ENCODE measurements around the gene INPP4B. TPM values are rescaled to one million over a fixed set of nuclear protein-coding genes. Genes with fewer than 3 reads are reported as not detected.

Gene INPP4B
- total RNA-seq, 1 donor, result 54.2 TPM

DNA sequence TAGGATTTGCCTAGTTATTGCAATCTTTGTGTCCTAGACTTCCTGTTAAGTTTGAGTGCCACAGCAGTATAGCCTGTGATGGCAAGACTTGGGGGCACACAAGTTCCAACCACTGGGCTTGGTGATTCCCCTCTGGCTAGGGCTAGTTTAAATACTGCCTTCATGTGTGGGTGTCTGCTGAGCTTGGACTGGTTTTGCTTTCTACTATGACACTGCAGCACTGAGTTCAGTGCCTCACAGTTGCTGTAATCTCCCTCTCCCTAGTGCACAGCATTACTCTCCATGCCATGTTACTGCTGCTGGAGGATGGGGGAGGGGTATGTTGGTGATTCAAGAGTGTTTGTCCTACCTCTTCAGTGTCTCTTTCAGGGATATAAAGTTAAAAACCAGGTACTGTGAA is 830.1 kb downstream of the INPP4B start:
- TF ChIP-seq, protein P1, sequence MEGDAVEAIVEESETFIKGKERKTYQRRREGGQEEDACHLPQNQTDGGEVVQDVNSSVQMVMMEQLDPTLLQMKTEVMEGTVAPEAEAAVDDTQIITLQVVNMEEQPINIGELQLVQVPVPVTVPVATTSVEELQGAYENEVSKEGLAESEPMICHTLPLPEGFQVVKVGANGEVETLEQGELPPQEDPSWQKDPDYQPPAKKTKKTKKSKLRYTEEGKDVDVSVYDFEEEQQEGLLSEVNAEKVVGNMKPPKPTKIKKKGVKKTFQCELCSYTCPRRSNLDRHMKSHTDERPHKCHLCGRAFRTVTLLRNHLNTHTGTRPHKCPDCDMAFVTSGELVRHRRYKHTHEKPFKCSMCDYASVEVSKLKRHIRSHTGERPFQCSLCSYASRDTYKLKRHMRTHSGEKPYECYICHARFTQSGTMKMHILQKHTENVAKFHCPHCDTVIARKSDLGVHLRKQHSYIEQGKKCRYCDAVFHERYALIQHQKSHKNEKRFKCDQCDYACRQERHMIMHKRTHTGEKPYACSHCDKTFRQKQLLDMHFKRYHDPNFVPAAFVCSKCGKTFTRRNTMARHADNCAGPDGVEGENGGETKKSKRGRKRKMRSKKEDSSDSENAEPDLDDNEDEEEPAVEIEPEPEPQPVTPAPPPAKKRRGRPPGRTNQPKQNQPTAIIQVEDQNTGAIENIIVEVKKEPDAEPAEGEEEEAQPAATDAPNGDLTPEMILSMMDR (IDR thresholded peaks at IDR 0.05; ENCODE audit: insufficient read depth, low read length), result no peak
- H3K4me3 ChIP-seq (ENCODE audit: low read depth, low read length), result no peak overlapping the region
- DNase-seq (ENCODE audit: low read depth), result no peak

DNA sequence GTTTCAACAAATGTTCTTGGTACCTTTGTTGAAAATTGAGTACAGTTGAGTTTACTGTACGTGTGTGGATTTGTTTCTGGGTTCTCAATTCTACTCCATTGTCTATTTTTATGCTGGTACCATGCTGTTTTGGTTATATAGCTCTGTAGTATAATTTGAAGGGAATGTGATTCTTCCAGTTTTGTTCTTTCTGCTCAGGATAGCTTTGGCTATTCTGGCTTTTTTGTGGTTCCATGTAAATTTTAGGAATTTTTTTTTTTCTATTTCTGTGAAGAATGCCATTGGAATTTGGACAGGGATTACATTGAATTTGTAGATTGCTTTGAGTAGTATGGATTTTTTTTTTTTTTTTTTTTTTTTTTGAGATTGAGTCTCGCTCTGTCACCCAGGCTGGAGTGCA is 836.4 kb downstream of the INPP4B start:
- DNase-seq (ENCODE audit: low read depth), result no peak
- TF ChIP-seq, protein P1 (IDR thresholded peaks at IDR 0.05; ENCODE audit: insufficient read depth, low read length), result no peak

DNA sequence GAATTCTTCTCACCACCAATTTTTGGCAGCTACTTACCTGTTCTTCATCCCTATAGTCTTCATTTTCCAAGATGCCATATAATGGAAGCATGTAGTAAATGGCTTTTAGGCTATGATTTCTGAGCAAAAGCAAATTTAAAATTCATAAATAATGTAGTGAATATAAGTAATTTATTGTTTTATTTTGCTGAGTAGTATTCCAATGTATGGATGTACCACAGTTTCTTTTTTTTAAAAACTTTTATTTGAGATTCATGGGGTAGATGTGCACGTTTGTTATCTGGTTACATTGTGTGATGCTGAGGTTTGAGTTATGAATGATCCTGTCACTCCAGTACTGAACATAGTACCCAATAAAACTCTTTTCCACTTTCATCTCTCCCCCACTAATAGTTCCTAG is 840.6 kb downstream of the INPP4B start:
- TF ChIP-seq, protein P1 (IDR thresholded peaks at IDR 0.05; ENCODE audit: insufficient read depth, low read length), result no peak
- DNase-seq (ENCODE audit: low read depth), result no peak
- no peak overlapping the region for H3K4me3 ChIP-seq (ENCODE audit: low read depth, low read length)

More for the DNA sequence above, 836.4 kb downstream of the INPP4B start:
- no peak overlapping the region for H3K4me3 ChIP-seq (ENCODE audit: low read depth, low read length)

DNA sequence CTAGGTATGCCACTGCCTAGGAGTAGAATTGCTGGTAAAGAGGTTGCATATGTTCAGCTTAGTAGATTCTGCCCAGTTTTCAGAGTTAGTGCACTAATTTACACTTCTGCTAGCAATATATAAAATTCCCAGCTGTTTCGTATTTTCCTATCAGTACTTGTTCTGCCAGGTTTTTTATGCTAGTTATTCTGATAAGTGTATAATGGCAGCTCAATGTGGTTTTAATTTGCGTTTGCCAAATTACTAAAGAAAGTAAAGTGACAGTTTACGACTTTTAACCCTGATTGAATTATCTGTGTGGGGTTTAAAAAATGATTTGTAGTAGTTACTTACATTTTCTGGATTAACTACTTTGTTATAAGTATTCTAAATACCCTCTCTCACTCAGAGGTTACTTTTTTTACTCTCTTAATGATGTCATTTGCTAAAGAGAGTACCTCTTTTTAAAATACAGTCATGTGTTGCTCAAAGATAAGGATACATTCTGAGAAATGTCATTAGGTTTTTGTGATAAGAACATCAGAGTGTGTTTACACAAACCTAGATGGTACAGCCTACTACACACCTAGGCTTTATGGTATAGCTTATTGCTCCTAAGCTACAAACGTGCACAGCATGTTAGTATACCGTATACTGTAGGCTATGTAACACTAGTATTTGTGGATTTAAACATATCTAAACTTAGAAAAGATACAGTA is 846.5 kb downstream of the INPP4B start:
- DNase-seq (ENCODE audit: low read depth), result peak; percentile 9
- H3K4me3 ChIP-seq (ENCODE audit: low read depth, low read length), result no peak overlapping the region
- TF ChIP-seq, protein P1 (IDR thresholded peaks at IDR 0.05; ENCODE audit: insufficient read depth, low read length), result no peak

DNA sequence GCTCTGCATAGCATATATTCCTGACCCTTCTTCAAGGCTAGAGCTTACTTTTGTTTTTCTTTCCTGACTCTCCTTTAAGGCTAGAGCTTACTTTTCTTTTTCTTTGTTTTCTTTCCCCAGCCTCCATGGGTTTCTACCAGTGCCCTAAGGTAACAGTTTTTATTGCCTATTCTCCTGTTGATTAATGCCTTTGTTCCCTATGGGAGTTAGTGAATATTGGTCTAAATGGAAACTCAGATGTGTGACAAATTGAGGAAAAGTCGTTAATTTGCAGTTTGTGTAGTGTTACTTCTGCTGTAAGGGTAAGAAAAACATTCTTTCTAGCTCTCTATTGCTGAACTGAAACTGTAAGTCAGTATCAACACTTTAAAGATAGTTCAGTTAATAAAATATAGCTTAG is 851.0 kb downstream of the INPP4B start:
- H3K4me3 ChIP-seq (ENCODE audit: low read depth, low read length), result no peak overlapping the region
- no peak for DNase-seq (ENCODE audit: low read depth)
- TF ChIP-seq, protein P1 (IDR thresholded peaks at IDR 0.05; ENCODE audit: insufficient read depth, low read length), result no peak

DNA sequence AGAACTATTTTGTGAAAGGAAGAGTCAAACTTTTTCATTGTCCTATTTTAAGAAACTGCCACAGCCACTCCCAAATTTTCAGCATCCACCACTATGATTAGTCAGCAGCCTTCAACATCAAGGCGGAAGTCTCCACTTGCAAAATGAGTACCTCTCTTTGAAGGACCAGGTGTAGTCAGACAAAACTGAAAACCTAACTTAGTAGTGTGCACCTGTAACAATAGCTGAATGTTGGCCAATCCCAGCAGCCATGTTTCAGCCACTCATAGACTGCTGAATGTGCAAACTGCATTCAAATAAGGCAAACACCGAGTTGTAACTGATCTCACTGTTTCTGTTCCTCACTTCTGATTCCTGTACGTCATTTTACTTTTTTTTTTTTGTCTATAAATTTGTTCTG is 868.7 kb downstream of the INPP4B start:
- DNase-seq (ENCODE audit: low read depth), result no peak
- no peak overlapping the region for H3K4me3 ChIP-seq (ENCODE audit: low read depth, low read length)
- TF ChIP-seq, protein P1 (IDR thresholded peaks at IDR 0.05; ENCODE audit: insufficient read depth, low read length), result no peak
